ENCODE measurements around the gene SEMA4A.
"Not testable (repeated sequence)": the region's sequence is repeated elsewhere in the genome, so short reads cannot be mapped to it uniquely, and the experiment has no call there.

Gene SEMA4A

GRCh38 chr1:156119503-156120209 is 33.7 kb upstream of the SEMA4A start:
- DNase-seq, result peak; percentile 56

DNA sequence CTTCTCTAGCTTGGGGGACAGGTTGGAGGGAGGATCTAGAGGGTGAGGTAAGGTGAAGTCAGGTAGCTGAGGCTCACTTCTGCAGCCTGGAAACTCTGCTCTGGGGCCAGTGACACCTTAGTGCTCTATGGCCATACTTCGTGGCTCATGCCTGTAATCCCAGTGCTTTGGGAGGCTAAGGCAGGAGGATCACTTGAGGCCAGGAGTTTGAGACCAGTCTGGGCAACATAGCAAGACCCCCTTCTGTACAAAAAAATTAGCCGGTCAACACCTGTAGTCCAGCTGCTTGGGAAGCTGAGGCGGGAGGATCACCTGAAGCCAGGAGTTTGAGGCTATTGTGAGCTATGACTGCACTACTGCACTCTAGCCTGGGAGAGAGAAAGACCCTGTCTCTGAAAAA is 33.1 kb upstream of the SEMA4A start:
- DNase-seq, result no peak

- DNase-seq, result not testable (repeated sequence)
These were observed 32.4 kb upstream of the SEMA4A start for GRCh38 chr1:156121005-156121404.

- DNase-seq, result no peak
These were observed 31.9 kb upstream of the SEMA4A start for GRCh38 chr1:156121457-156121856.

GRCh38 chr1:156122086-156122485 is 31.3 kb upstream of the SEMA4A start:
- no peak for DNase-seq

DNA sequence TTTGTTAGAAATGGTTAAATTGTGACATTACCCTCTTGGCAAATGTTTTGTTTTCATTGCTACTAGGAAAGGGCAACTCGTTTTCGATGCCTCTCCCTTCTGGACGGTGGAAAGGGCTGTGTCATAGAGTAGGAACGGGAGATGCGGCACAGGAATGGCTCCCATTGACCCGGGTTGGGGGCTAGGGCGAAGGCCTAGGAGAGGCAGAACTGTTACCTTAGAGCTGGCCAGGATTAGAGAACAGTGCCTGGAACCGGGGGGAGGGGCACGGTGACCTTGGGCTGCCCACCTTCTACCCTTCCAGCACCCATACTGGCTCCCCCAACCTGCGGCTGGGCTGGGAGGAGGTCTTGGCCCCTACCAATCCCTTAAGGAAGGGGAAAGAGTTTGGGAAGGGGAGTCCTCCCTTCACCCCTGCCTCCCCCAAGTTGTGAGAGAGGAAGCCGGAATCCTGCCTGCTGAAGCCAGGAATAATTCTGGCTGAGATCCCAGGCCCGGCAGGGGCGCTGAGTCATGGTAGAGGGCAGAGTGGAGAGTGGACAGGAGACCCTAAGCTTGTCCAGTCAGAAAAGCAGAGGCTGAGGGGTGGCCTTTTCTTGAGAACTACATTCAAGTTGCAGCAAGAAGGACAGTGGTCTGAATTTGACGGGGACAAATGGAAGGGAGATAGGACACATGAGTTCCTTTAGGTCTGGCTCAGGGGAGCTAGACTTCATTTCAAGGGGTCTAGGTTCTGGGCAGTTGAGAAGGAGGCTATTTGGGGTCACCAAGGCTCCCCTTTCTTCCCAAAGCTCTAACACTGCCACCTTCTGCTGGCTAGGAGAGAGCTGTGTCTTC is 30.6 kb upstream of the SEMA4A start:
- DNase-seq, result no peak

DNA sequence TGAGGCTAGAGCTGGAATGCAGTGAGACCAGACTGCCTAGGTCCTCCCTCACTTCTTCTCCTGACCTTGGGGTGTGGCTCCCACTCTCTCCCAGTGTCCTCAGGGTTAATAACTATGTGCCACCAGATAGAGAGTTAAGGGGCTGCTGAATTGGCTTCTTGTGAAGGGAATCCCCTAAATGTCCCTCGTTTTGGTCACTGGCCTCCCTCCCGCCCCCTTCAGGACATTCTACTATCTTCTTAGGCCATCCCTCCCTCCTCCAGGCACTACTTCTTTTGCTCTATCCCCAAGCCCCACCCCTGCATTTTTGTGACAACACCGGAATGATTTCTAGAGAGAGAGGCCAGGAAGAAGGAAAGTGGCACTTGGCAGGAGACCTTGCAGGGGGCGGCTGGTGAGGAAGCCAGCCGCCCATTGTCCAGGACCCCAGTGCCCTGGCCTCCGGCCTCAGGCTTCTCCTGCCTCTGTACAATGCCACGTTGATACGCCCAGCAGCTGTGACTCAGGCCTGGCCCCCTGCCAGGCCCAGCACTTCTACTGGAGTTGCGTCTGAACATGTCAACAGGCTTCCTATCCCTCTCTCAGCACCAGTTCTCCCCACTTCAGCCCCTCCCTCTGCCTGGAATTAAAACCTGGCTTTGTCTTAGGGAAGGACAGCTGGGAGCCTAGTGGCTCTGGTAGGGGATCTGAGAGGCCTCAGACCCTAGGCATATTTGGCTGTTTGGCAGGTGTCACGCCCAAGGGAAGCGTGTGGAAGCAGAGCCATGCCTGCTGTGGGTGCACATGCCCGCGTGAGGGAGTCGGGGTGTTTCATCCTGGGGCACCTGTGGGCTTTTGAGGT is 29.8 kb upstream of the SEMA4A start:
- DNase-seq, result peak; percentile 100

DNA sequence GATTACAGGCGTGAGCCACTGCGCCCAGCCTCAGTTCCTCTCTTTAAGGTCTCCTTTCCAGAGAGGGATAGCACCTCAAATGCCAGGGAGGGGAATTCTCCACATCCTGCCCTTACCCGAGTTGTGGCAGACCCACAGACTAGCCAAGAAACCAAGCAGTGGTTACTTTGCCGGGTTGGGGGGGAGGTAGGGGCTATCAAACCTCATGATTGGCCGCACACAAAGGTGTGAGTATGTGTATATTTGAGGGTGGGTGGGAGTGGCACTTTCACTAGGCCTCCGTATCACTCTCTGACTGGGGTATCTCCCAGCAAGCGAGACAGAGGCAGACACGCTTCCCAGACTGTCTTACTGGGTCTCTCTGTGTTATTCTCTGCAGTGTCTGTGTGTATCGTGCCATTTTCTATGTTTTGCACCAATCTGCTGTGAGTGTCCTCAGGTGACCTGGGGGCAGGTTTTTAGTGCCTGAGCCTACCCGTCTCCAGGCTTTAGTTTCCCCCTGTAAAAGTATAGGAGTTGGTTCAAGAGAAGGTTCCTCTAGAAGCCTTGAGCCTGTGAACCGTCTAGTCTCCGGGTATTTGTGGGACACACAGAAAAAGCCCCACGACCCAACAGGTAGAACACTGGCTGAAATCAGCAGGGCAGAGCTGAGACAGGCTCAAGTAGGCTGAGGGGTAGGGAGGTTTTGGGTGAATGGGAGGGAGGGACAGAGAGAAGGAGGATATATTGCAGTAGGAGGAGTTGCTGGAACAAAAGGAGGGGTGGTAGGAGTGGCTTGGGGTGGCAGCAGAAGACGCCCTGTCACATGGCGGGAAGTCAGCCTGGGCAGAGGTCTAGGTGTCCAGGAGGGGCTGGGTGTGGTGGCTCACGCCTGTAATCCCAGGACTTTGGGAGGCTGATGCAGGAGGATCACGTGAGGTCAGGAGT is 28.6 kb upstream of the SEMA4A start:
- peak; percentile 36 for DNase-seq

GRCh38 chr1:156125544-156125943 is 27.8 kb upstream of the SEMA4A start:
- not testable (repeated sequence) for DNase-seq

DNA sequence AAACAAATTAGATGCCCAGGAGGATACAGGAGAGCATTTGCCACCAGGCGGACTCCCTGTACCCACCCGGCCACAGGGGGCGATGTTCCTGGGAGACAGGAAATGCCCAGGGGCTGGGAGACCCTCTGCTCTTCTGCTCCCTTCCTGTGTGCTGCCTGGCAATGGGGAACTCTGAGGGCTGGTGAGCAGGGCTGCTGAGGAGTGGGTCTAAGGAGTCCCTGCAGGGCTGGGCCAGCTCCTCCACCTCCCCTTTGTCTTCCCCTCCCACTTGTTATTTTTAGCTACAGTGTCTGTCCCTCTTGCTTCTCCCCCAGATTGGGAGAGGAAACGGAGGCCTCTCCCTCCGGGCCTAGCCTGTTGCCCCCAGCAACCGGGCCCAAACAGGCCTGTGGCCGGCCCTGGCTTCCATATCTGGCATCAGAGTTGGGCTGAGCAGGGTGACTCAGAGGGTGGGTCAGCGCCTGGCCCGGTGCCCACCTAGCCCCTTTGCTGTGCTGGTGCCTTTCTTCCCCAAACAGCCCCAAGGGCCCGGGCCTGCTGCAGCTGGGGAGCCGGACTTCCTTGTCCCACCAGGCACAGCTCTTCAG is 27.2 kb upstream of the SEMA4A start:
- no peak for DNase-seq

DNA sequence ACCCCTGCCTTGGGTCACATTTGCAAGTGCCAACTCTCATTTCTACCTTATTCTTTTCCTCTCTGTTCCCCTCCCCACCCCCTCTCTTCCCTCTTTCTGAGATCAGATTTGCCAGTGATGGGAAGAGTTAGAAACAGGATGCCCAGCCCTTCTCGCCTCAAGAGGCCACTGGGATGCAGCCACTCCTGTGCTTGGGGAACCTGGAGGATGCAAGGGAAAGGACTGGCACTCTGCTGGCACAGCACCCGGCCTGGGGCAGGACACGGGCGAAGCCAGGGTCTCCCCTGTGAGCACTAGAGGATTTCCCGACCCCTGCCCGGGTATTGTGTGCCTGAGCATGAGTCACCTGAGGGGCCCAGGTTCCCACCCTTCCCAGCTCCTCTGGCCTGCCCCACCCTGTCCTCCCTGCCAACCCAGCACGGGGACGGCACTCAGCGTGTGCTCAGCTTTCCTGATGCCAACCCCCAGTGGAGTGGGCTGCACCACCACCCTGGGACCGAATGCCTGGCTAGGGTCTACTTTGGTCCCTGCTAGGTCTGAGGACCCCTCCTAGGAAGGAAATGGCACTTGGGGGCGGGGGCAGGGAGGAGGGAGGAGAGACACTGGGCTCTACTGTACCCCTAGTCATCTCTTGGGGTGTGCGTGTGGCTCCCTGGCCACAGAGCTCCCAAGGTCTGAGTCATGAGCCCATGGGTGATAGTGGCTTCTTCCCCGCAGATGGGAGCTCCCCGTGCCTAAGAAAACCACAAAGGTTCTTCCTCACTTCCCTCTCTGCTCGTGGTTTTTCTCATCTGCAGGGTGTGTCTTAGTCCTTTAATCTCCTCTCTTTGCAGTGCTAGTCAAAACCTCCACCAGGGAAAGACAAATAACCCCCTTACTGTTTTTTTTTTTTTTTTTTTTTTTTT is 26.5 kb upstream of the SEMA4A start:
- no peak for DNase-seq

GRCh38 chr1:156128308-156128653 is 25.1 kb upstream of the SEMA4A start:
- DNase-seq, result no peak

GRCh38 chr1:156128654-156129597 is 24.5 kb upstream of the SEMA4A start:
- DNase-seq, result no peak

- peak; percentile 78 for DNase-seq
These were observed 23.5 kb upstream of the SEMA4A start for GRCh38 chr1:156129687-156130577.

- no peak for DNase-seq
These were observed 22.8 kb upstream of the SEMA4A start for GRCh38 chr1:156130578-156130942.

GRCh38 chr1:156134716-156135435 is 18.5 kb upstream of the SEMA4A start:
- no peak for DNase-seq

GRCh38 chr1:156135930-156136871 is 17.2 kb upstream of the SEMA4A start:
- DNase-seq, result no peak

All from NCI-H2171 treated with DMSO at 0.1 percent for 48 hours (cell line).